ENCODE data around the gene AASDH. TPM values are rescaled to one million over a fixed set of nuclear protein-coding genes. Genes with fewer than 3 reads are reported as not detected.

Gene AASDH
- total and polyA plus RNA-seq, 2 of the 4 experiments (the other 2 are of a cell fraction), result 4.7 to 12.0 TPM

- Histone ChIP-seq H4K5ac (ENCODE audit: low read depth, low read length) (no peak overlapping the region), H3K18ac (ENCODE audit: low read depth, low read length) (no peak overlapping the region), H2BK5ac (ENCODE audit: low read depth, low read length, poor library complexity, severe bottlenecking) (no peak overlapping the region), H2BK15ac (ENCODE audit: low read depth, low read length) (no peak overlapping the region), H3K56ac (ENCODE audit: extremely low read depth, insufficient read depth, low read length) (no peak overlapping the region), H3K4me2 (ENCODE audit: low read depth, low read length) (no peak overlapping the region), H3K14ac (replicated peaks; ENCODE audit: low read depth, low read length) (no peak overlapping the region), H4K20me1 (ENCODE audit: insufficient read depth, low read length) (no peaks in the 10 kb centered on the region), H4K91ac (ENCODE audit: insufficient read depth, low read depth, low read length) (no peak overlapping the region), H2BK120ac (ENCODE audit: low read depth, low read length) (no peak overlapping the region), H3K4me1 (ENCODE audit: control insufficient read depth, insufficient read depth, low read length) (no peaks in the 10 kb centered on the region), H3K27ac (ENCODE audit: insufficient read depth, low read length) (no peak overlapping the region), H3K9ac (ENCODE audit: low read depth, low read length) (no peak overlapping the region), H3K23ac (ENCODE audit: low read depth, low read length) (no peak overlapping the region), H2AFZ (replicated peaks; ENCODE audit: low read length, poor library complexity) (no peak overlapping the region), H3K9me3 (ENCODE audit: control insufficient read depth, insufficient read depth, low read length) (no peaks in the 10 kb centered on the region), H2AK9ac (replicated peaks; ENCODE audit: low read depth, low read length, poor library complexity) (no peak overlapping the region), H3K4me3 (ENCODE audit: insufficient read depth, low read depth, low read length) (no peak overlapping the region), H3K27me3 (ENCODE audit: control insufficient read depth, insufficient read depth, low read length) (no peaks in the 10 kb centered on the region), H4K8ac (ENCODE audit: low read depth in 2 of 2, low read length in 2 of 2) (no peak overlapping the region), H2AK5ac (ENCODE audit: low read depth, low read length) (no peak overlapping the region), H2BK20ac (ENCODE audit: low read depth, low read length) (no peak overlapping the region), H3K9me1 (ENCODE audit: insufficient read depth, low read length) (no peaks in the 10 kb centered on the region; the same call in 1 of the 2 replicates), H3K36me3 (ENCODE audit: control insufficient read depth, insufficient read depth, low read length) (peaks cover 4% of the 10 kb centered on the region; the same call in 1 of the 2 replicates), H3K79me1 (ENCODE audit: low read depth in 1 of 2, low read length in 2 of 2) (no peaks in the 10 kb centered on the region), H3K4ac (ENCODE audit: low read depth, low read length) (no peak overlapping the region)
- POLR2A ChIA-PET (ENCODE audit: unreplicated experiment), result no interaction called here
- ATAC-seq (ENCODE audit: low read depth) (peak; percentile 53), DNase-seq (peak; percentile 57)
- CTCF ChIA-PET, result no interaction called here
- intact Hi-C loops (cut with micrococcal nuclease), result loop anchor here (5.0 kb wide), 1 partner anchor 45 kb away; no protein-coding TSS in a partner anchor
- dilution Hi-C loops (cut with HindIII; ENCODE audit: low sequenced_read_pairs, unreplicated experiment), result no loop called here
- in situ Hi-C loops (cut with MboI; ENCODE audit: low sequenced_read_pairs), result no loop called here
- no TSS peak for BruUV-seq (replicated peaks)
- no CpG with 5 or more reads among the region's 1 CpG for WGBS, 2 experiments (ENCODE audit: extremely low coverage in 2 of 2, insufficient read length in 1 of 2)
- TF ChIP-seq NFE2L2 (IDR thresholded peaks at IDR 0.05; ENCODE audit: low read depth, low read length) (no peak), POLR2A (IDR thresholded peaks at IDR 0.05; ENCODE audit: low read depth, low read length) (no peak), ELK1 (IDR thresholded peaks at IDR 0.05; ENCODE audit: borderline replicate concordance, low read depth, low read length) (no peak)
These were observed 14.5 kb downstream of the AASDH start for GRCh38 chr4:56372774-56373173.

Measured in IMR-90 (cell line).